Measurements from ENCODE around the gene GALNT13. TPM values are rescaled to one million over a fixed set of nuclear protein-coding genes. Genes with fewer than 3 reads are reported as not detected.

Gene GALNT13
- total RNA-seq, 1 donor from 2014 or later: 0.20 TPM

DNA sequence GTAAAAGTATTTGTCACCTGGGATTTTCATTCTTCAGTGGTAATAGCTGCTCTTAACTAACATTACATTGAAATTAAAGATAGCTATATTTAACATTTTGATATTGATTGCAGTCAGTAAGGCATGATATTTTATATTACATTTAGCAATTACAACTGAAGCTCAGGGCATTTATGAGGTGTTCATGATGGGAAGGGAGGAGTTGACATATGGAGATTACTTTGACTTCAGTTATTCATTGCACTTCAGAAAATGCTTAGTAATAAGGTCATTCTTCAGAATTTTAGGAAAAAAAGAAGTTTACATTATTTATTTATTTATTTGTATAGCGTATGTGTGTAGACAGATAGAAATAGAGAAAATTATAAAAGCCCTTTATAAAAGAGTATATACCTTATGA, 352.0 kb downstream of the GALNT13 start:
- no peak for DNase-seq (ENCODE audit: low read depth in 2 of 2)

DNA sequence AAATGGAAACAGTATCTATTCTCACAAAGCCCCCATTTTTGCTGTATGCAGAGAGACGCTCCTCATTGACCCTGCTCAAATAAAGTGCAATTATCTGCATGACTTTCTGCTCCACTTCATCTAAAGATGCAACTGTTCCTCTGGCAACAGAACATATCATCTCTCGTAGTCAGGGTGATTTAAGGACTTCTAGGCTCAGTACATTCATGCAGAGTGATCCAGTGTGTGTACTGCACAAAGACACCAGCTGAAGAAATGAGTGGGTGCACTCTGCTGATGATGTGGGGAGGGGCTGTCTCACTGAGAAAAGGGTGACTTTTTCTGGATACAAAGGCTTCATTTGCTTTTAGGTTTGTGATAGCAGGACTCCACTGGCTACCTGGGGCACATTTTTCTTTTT, 355.2 kb downstream of the GALNT13 start:
- DNase-seq (ENCODE audit: low read depth in 2 of 2): no peak

DNA sequence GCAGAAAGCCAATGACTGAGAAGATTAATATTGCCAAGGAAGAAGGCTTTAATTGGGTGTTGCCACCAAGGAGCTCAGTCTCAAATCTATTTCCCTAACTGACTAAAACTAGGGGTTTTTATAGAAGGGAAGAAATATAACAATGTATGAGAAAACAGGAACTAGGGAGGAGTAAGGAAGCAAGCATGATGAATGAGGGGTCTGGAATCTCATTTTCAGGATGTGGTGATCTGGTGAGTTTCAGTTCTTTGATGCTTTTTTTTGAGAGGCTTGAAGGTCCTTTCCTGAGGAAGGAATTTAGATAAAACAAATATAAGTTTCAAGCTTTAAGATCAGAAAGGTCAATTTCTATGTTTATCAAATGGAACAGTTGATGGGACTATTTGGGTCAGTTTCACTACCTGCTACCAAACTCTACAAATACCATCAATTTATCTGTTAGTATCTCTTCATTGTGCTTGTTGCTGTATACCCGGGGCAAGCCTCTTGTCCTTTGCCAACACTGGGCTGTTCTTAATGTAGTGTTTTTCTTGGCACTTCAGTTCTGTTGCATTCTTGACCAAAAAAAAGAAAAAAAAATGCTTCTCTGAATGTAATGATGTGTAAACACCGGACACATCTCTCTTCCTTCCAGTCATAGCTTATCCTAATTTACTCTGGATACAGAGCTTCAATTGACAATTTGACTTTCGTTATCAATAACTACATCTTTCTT, 357.0 kb downstream of the GALNT13 start:
- no peak for DNase-seq (ENCODE audit: low read depth in 2 of 2)

DNA sequence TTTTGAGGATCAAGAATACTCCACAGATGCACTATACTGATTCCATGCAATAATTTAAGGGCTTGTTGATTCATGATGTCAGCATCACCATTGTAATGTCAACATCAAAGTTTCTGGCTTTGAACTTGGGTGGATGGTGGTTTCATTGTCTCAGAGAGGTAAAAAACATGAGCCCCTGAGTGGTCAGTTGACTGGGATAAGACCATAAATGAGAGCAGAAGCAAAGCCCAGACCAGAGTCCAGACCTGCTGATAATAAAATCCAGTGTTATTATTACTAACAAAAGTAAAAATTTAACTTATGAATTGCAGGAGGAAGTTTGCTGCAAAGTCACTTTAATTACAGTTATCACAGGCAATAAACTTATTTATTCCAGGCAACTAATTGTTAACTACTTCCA, 358.2 kb downstream of the GALNT13 start:
- no peak for DNase-seq (ENCODE audit: low read depth in 2 of 2)

DNA sequence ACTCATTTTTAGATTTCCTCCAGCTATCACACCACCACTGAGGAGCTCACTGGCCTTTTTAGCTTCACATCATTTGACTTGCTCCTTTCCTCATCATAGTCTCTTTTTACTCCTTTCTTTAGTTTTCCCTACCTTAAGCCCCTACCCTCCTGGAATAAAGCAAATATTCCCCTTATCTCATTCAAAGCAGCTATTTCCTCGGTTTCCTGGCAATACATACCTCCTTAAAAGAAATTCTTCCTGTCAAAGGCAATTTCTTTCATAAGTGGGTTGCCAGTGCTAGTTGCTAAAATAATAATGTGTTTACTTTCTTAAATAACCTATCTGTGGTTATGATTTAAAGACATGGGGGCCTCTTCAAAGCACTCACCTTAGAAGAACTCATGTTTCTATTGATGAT, 359.3 kb downstream of the GALNT13 start:
- no peak for DNase-seq (ENCODE audit: low read depth in 2 of 2)

DNA sequence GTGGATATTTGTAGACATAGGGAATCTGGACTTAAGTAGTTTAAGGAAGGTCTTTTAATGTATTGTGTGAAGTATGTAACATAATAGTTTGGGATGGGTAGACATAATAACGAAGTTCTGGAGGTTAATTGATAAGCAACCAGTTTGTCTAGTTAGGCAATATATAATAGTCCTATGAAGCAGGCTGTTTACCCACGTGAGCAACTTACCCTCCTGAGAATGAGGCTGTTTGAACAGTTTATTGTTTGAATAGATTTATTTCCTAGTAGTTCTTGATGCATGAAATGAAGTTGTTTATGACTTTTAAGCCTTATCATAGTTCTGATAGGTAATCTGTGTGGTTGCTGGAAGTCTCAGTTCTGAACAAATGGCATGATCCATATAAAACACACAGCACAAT, 361.5 kb downstream of the GALNT13 start:
- DNase-seq (ENCODE audit: low read depth in 2 of 2): no peak

DNA sequence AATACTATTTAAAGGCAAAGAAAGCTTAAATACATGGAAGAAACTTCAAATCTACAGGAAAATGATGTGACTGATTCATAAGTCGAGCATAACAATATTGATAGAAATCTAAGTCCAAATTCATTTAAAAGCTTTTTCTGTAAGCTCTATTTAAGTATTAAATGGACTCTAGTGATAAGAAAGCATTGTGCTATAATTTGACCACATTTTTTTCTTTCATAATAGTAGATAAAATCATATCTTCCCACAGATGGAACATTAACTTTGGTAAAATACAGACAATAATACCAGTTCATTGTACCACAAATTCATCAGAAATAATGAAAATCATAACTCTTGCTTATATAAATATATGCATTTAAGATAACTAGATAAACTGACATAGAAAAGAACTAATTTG, 366.5 kb downstream of the GALNT13 start:
- no peak for DNase-seq (ENCODE audit: low read depth in 2 of 2)

DNA sequence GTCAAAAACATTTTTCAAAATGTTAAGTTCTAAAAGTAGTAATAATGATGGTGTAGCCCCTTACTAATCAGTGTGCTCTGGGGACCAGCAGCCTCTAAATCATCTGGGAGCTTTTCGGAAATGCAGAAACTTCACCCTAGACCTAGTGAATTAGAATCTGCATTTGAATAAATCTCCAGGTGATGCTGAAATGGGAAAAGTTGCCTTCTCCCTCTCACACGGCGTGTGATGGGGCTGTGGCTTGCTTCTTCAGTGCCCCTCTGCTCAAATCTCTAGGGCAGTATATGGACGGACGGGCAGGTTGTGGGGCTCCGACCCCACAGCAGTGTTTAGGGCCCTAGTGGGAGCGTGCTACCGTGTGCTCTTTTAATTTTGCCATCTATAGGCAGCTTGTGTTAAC, 368.6 kb downstream of the GALNT13 start:
- DNase-seq (ENCODE audit: low read depth in 2 of 2): no peak

DNA sequence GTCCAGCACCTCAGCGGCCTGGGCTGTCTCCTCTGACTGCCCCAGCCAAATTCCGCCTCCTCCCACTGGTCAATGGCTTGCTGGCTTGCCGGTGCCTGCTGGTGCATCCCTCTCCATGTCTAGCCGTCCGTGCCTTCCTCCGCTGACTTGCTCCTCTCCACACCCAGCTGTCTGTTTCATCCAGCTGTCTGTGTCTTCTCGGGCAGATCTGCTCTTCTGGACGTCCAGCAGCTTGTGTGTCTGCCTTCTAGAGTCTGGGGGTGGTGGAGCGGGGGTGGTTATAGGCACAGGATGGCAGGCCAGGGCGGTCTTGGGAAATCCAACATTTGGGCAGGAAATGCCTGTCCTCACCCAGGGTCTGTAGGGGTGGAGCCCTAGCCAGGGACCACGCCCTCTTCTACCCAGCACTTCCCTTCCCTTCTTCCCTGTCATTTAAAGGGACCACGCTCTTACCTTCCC, 369.2 kb downstream of the GALNT13 start:
- no peak for DNase-seq (ENCODE audit: low read depth in 2 of 2)

DNA sequence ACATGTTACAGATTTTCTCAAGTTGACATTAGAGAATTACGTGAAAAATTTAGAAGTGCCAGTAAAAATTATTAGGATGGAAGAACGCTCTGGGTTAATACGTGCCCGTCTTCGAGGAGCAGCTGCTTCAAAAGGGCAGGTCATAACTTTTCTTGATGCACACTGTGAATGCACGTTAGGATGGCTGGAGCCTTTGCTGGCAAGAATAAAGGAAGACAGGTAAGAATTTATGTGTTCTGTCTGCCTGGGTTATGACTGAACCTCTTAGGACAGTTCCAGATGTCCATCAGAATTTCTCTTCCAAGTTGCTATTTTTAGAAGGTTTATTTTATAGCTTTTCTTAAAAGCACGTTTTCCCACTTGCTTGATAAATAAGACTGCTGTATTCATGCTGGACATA, 371.0 kb downstream of the GALNT13 start:
- no peak for DNase-seq (ENCODE audit: low read depth in 2 of 2)

DNA sequence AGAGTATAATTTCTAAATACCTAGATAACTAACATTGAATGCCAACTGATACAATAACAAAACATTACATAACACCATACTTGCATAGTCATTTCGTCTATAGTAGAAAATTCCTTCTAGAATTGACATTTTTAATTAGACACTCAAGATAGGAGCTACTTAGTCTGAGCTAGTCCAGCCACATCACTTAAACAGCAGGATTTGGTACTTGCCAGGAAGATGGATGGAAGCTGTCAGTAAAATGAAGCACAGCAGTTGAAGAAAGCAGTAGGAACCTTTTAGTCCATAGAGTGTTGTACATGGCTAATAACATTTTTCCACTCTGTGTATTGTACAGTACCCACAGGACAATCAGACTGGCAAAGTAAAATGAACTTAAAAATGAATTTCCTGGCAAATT, 372.0 kb downstream of the GALNT13 start:
- DNase-seq (ENCODE audit: low read depth in 2 of 2): no peak

DNA sequence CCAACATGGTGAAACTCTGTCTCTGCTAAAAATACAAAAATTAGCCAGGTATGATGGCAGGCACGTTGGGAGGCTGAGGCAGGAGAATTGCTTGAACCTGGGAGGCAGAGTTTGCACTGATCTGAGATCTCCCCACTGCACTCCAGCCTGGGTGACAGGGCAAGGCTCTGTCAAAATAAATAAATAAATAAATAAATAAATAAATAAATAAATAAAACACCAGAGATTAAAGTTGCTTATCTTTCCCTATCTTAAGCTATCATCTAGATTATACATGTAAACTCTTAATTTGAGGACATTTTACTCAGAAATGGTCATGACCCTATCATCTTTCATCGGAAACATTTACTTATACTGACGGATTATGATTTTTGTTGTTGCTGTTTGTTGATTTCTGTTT, 373.2 kb downstream of the GALNT13 start:
- DNase-seq (ENCODE audit: low read depth in 2 of 2): no peak

DNA sequence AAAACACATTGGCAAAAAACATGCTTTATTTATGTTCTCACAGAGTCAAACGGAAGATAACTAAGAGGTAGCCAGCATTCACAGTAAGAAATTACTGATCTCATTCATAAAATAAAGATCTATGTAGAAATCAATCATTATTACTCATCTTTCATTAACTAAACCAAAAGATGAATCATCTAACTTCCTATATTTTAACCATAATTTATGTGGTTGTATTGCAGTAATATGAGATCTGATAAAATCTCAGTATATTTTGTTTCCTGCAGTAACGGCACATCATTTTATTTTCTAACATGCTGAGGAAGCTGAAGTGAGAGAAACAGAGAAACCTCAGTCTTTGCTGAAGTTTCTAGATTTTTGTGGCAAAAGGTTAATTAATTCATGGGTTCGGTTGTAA, 375.8 kb downstream of the GALNT13 start:
- no peak for DNase-seq (ENCODE audit: low read depth in 2 of 2)

DNA sequence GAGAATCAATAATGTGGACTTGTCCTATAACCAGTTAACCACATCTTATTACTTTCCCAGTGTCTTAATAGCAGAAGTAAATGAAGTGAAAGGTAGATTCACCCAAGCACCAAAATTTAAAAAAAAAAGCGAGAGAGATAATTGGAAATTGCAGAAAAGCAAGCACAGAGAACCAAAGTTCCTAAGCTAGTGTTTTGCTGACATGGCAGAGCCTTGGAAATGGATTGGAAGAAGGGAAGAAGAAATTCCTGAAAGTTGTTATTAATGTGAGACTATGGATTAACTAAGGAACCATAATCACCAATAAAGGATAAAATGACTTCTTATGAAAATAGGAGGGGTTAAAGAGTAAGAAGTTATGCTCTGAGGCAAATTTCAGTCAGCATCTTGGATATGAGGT, 384.4 kb downstream of the GALNT13 start:
- DNase-seq (ENCODE audit: low read depth in 2 of 2): no peak

DNA sequence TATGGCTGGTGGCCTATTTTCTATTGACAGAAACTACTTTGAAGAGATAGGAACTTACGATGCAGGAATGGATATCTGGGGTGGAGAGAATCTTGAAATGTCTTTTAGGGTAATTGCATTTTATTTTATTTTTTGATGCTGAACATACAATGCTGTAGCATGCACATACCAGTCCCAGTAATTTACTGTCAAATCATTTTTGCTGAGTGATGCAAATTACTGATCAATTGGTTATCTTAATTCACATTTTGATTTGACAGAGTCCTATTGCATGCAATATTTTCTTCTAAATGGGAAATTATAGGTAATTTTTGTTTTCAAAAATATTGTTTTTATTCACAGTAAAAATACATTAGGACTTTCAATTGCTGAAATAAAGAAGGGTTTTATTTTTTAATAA, 387.3 kb downstream of the GALNT13 start:
- DNase-seq (ENCODE audit: low read depth in 2 of 2): no peak

DNA sequence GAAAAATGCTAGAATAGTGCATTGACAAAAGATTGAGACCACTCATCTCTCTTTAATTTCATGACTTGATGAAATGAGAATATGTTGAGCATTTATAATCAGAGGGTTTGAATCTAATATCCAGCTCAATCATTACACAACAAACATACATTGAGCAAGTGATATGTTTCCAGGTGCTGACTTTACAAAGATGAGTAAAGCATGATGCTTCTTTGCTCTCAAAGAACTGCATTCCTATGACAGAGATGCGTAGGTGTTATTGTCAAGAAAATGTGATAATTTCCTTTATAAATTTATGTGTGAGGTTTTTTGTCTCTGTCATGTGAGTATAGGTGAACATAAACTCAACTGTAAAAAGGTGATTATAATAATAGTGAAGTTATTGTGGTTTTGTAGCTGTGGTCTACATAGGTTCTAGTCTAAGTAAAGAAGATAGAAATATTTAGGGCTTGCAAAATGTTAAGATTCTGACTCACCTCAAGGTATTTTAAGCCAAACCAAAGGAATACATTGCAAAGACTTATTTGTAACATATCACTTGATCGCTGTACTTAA, 389.8 kb downstream of the GALNT13 start:
- DNase-seq (ENCODE audit: low read depth in 2 of 2): no peak

DNA sequence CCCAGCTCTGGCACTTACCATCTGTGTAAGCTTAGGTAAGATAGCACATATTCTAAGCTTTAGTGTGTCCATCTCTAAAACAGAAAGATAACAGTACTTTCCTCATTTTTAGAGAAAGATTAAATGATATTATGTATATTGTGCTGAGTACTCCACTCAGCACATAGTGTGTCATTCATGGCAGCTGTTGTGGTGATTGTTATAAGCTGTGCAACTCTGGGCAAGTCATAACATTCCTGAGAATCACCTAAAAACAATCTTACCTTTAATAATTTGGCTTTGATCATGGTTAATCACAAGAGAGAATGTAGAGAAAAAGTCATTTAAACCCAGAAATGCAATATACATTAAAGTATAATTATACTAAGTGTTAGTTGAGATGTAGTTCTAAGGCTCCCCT, 391.5 kb downstream of the GALNT13 start:
- no peak for DNase-seq (ENCODE audit: low read depth in 2 of 2)

DNA sequence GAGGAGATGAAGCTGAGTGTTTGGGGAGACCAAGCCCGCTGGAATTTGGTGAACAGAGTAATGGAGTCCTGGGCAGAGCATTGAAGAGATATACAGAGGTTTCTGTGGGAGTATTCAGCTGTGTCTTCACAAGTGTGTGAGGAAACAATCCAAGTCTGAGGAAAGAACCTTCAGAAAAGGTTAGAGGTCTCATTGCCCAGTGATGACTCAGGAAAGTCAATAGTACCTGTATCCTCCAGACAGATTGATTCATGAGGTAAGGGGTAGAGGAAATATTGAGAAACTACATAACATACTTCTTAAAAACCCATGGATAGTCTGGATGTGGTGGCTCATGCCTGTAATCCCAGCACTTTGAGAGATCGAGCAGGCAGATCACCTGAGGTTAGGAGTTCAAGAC, 392.3 kb downstream of the GALNT13 start:
- no peak for DNase-seq (ENCODE audit: low read depth in 2 of 2)

DNA sequence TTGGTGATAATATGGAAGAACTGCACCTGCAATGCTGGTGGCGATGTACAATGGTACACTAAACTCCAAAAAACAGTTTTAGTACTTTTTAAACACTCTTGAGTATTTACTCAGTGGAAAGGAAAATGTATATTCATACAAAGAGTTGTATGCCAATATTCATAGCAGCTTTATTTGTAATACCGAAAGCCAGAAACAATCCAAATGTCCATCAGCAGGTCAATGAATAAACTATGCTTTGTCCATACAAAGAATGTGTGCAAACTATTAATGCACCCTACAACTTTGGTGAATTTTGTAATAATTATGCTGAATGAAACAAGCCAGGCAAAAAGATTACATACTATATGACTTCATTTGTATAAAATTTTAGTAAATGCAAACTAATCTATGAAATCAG, 396.3 kb downstream of the GALNT13 start:
- no peak for DNase-seq (ENCODE audit: low read depth in 2 of 2)

DNA sequence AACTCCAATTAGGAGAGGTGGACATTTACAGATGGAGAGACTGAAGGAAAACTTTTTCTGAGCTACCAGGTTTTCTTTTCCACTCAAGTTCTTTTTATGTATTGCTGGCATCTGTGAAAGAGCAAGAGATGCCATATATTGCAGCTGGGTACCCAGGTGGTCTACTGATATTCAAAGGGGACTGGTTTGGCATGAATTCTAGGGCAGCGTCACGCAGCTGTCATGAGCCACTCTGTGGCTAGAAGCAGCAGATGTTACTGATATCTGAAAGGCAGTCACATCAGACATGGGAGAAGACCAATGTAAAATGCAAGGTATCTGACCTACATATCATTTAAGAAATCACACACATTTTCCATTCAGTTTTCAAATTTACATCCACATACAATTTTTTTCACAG, 408.8 kb downstream of the GALNT13 start:
- DNase-seq (ENCODE audit: low read depth in 2 of 2): no peak

DNA sequence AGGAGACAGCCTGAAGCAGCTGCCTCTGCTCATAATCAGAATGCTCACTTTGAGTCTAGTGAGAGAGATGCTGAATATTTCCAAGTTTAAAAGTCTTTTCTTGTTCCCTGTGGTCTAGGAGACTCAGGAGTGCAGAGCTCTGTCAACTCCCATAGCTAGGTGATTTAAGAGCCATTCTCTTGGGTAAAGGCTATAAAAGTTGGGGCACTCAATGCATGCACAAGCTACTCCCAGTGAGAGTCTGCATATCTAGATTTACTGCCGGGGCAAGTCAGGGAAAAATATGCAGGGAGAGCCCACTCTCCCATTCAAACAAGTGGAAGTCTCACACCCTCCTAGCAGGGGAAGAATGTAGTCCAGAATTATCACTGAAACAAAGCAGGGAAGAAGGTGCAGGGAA, 418.1 kb downstream of the GALNT13 start:
- DNase-seq (ENCODE audit: low read depth in 2 of 2): no peak

DNA sequence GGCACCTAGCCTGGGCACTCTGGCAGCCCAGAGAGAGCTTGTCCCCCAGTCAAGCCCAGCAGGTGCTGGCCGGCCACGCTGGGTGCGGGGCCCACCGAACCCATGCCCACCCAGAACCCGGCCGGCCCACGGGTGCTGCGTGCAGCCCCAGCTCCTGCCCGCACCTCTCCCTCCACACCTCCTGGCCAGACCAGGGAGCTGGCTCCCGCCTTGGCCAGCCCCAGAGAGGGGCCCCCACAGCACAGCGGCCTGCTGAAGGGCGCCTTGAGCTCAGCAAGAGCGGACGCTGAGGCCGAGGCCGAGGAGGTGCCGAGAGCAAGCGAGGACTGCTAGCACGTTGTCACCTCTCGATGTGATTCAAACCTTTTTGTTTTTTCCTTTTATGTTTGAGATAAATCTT, 419.8 kb downstream of the GALNT13 start:
- no peak for DNase-seq (ENCODE audit: low read depth in 2 of 2)

DNA sequence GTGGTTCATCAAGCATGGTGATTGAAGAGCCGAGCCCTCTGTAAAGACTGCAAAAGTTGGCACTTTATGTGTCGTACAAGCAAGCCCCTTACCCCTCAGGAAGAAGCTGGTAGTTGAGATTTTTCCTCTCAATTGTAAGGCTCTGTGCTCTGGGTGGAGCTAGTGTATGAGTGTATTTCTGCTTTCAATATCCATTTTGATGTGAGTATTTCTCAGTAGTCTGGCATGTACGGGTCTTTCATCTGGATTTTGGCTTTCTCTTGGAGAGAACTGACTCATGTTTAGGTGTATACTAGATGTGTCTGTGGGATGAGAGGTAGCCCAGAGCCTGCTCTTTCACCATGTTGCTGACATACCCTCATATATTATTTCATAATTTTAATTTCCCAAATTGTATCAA, 420.2 kb downstream of the GALNT13 start:
- no peak for DNase-seq (ENCODE audit: low read depth in 2 of 2)

DNA sequence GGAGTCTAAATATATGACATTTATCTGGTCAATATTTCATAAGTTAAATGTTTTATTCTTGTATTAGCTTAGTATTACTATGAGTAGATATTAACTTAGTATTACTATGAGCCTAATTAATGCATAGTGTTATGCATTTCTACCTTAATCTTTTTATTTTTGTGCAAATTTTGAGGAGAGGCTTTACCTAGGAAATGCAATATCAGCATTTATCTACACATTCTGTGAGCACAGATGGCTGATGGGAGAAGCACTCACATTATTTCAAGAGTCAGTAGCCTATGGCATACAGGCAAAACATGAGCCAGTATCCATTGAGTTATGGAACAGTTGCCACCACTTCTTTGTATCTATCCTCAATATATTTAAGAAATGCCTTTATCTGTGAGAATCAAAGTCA, 422.1 kb downstream of the GALNT13 start:
- no peak for DNase-seq (ENCODE audit: low read depth in 2 of 2)

Data from lung microvascular endothelial cell (primary cell).